ENCODE data around the gene HSPBP1.

Gene HSPBP1

GRCh38 chr19:55273978-55274707 lies 5.8 kb downstream of the HSPBP1 start:
- DNase-seq, result no peak

DNA sequence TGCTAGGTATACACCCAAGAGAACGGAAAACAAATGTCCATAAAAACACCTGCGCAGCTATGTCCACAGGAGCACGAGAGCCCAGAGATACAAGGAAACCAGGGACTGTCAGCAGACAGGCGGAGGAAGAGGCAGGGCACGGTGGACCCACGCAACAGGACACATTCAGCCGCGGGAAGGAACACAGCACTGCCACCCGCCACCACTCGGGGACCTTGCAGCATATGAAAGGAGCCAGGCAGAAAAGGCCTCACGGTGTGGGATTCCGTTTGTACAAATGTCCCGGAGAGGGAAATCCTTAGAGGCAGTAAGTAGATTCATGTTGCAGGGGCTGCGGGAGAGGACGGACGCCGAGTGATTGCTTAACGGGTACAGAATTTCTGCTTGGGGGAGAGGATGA lies 7.8 kb downstream of the HSPBP1 start:
- no peak for DNase-seq

DNA sequence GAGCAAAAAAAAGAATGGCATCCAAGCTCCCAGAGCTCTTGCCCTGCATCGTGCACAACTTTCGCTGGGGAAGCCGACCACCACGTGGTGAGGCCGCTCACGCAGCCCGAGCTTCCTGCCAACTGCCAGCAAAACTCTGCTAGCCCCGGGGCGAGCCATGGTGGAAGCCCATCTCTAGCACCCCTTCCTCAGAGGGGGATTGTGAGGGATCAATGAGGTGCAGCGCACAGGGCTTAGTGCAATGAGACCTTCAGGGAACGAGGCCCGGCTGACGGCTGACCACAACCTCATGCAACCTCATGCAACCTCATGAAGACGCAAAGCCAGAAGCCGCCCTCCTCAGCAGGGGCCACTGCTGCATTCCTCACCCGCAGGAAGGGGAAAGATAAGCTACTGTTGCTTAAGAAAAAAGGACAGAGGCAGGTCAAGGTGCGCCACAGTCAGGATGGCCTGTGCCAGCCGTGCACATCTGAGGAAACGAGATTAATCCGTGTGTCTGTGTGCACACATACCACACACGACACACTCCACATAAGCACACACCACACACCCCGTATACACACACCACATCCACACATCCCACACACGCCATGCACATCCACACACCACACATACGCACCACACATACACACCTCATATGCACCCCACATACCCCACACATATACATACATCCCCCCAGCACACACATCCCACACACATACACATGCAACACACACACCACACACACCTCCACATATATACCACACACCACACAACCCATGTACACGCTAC lies 9.6 kb downstream of the HSPBP1 start:
- no peak for DNase-seq

GRCh38 chr19:55269299-55269698 lies 10.6 kb downstream of the HSPBP1 start:
- no peak for DNase-seq

DNA sequence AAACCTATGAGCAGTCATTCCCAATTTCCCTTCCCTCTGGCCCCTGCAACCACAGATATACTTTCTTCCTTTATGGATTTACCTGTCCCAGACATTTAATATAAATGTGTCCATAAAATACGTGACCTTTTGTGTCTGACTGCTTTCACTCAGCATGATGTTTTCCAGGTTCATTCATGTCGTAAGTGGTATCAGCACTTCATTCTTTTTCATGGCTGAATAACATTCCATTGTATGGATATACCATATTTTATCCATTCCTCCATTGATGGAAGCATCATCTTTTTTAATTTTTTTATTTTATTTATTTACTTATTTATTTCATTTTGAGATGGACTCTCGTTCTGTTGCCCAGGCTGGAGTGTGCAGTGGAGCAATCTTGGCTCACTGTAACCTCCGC lies 13.1 kb downstream of the HSPBP1 start:
- no peak for DNase-seq

DNA sequence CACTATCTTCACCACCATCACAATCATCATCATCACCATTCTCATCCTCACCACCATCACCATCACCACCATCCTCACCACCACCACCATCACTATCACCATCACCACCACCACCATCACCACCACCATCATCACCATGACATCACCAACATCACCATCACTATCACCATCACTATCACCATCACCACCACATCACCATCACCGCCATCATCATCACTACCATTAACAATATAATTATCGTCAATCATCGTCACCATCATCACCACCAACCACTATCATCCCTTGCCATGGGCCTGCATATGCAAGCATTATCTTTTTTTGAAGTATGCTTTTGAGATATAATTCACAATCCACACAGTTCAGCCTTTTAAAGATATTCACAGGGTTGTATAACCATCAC lies 13.5 kb downstream of the HSPBP1 start:
- DNase-seq, result no peak

DNA sequence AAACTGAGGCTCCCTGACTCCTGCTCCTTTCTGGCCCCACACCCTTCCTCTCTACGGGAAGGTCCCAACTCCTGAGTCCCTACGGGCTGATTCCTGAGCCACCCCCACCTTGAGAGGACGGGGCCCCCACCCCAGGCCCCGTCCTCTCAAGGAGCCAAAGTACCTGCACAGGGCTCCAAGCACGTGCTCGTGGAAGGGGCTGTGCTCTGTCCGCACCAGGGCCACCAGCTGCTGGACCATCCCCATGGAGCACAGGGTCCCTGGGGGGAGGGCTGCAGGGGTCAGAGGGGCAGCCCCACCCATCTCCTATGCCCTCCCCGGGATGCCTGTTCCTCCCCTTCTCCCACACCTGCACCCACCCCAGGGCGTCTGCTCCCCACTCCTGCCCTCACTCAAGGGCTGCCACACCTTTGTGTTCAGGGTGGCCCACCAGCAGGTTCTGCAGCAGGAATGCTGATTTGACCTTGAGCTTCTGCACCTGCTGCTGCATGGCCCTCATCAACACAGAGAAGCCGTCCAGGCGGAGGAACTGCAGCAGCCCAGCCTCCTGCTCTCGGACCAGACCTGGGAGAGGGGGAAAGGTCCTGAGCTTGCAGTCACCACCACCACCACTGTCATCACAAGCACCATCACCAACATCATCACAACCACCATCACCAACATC lies 14.1 kb downstream of the HSPBP1 start:
- DNase-seq, result no peak

- no peak for DNase-seq
Measured at GRCh38 chr19:55265173-55265572, 14.7 kb downstream of the HSPBP1 start.

- DNase-seq, result no peak
Measured at GRCh38 chr19:55264531-55264930, 15.4 kb downstream of the HSPBP1 start.

- DNase-seq, result no peak
Measured at GRCh38 chr19:55262359-55262758, 17.6 kb downstream of the HSPBP1 start.

DNA sequence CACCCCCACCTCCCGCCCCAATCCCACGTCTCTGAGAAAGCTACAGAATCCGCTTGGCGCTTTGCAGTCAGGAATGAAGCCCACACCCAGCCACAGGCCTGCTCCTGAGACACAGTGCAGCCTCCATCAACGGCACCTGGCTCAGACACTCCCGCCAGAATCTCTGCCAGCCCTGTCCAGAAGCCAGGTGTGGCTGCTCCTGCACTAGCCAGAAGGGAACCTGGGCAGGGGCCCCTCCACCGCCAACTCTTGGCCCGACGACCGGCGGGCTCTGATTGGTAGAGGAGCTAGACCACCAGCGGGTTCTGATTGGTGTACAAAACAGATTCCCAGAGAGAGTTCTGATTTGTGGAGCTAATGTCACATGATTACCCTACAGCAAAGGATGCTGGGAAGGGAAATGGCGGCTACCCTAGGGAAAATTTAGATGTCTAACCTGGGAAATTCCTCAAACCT lies 18.2 kb downstream of the HSPBP1 start:
- DNase-seq, result peak in 1 of 2 experiments; percentile 15

GRCh38 chr19:55259540-55260210 lies 20.2 kb downstream of the HSPBP1 start:
- no peak for DNase-seq

- peak; percentile 98 to 100 for DNase-seq
Measured at GRCh38 chr19:55258828-55259539, 20.9 kb downstream of the HSPBP1 start, which contains the start of gene PPP6R1. Gene PPP6R1 (minus strand): TSS chr19:55259017. CDS start chr19:55247103, 11,914 bp downstream.

DNA sequence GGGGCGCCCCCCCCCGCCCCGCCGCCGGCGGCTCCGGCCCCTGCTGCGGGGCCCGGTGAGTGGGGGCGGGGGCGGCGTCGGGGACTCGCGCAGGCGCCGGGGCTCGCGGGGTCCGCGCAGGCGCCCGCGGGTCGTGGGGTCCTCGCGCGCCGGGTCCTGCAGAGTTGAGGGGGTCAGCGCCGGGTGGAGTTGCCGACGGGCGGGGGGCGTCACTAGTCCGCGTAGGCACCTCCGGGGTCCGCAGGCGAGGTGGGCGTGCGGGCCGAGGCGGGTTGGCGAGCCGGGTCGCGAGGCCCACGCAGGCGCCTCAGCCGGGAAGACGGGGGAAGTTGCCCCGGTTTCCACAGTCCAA lies 21.5 kb downstream of the HSPBP1 start:
- DNase-seq, result peak in 1 of 2 experiments; percentile 59

DNA sequence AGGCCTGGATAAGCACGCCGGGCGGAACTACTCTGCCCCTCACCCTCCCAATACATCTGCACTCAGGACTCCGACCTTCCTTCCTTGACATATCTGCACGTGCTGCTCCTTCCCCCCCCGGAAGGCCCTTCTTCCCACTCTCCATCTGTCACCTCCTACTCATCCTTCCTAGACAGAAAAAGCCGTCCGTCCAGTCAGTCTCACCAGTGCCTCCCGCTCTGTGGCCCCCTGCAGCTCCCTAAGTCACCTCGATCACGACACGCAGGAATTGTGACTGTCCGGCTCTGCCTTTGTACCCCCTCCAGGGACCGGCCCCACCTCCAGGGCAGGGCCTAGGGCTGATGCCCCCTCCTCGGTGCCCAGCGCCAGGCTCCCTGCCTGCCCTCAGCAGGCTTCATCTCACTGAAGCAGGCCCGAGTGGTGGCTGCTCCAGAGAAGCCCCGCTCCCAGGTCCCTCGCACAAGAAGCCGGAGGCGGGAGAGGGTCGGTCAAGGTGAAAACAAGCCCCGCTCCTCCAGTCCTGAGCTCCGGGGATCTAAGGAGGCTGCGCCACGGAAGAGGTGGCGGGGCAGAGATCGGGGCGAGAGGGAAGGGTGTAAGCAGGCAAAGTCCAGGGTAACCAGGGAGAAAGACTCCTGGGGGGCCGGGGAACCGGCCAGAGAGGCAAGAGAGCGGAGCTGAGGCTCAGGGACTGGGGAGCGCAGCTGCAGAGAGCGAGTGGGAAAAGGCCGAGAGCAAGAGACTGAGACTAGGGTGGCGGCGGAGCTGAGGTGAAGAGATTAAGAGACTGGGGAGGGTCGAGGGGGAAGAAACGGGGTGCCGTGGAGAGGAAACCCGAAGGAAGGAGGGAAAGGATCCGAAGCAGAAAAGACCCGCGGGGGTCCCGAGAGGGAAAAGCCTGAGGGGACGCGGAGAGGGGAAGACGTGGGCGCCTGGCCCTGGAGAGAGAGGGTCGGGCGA lies 22.2 kb downstream of the HSPBP1 start:
- DNase-seq, result peak in 1 of 2 experiments; percentile 46

DNA sequence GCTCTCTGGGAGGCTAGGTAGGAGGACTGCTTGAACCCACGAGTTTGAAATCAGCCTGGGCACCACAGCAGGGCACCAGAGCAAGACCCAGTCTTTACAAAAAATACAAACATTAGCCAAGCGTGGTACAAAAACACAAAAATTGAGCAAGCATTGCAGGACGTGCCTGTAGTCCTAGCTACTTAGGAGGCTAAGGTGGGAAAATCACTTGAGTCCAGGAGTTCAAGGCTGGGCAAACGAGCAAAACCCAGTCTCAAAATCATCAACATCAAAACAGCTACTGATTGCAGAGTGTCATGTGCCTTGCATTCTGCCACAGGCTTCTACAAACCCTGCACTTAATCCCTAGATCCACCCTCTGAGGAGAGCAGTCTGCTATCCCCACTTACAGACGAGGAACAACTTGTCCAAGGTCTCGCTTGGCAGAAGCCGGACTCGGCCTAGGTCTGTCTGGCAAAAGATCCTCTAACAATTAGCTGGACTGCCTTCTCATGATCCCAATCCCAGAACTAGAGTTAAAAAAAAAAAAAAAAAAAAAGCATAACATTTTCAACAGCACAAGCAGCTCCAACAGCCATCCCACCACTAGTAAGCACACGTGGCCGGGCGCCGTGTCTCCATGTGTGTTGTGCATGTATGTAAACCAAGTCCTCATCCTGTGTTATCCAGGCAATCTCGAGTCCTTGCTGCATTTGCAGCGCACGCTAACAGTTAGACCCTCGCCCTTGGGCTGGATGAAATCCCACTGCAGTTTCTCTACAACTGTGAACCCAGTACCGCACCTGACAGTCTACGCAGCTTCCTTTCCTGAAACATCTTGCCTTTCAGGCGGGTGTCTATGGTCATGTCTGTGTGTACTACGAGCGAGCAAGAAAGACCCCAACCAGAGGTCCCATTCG lies 23.1 kb downstream of the HSPBP1 start:
- DNase-seq, result peak in 1 of 2 experiments; percentile 34

DNA sequence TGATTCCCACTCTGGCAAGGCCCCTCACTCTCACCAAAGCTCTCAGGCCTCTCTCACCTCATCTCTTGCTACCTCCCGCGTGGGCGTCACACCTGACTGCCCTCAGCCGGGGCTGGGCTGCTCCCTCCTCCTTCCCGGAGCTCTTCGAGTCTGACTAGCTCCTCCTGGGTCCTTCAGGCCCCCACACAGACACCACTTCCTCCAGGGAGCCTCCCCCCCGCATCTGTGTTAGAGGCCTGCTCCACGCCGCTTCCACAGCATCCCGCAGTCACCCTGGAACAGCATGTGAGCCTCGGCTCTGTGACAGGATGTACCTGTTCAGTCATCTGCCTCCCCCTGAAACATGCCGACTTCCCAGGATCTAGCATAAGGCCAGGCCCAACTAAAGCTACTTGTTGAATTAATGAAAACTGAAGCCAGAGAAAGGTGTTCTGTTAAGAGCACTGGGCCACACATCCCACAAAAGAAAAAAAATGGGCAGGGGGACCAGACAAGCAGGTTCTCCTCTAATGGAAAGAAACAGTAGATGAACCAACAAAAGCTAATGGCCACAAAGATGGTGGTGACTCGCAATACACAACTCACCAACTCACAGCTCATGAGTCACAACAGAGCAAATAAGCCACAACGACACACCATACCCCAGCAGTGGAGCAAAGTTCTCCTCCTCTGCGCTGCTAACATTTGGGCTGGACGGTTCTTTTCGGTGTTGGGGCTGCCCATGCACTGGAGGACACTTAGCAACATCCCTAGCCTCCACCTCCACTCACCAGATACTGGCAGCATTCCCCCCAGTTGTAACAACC lies 24.1 kb downstream of the HSPBP1 start:
- DNase-seq, result peak in 1 of 2 experiments; percentile 20

DNA sequence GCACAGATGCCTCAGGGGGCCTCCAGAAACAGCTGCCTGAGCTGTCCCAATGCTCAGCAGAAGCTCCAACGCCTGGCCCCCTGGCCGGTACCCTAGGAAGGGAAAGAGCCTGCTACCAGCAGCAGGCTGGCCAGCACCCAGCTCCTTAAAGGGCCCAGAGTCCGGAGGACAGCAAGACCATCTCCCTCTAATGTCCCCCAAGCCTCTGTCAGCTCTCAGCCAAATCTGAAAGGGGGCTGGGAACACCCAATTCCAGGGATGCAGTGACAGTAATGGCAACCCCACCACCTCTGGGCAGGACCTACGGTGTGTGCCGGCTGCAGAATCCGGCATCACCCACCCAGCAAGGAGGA lies 25.3 kb downstream of the HSPBP1 start:
- no peak for DNase-seq
